HepG2 (cell line): Measurements from ENCODE around the gene CPED1. TPM values are rescaled to one million over a fixed set of nuclear protein-coding genes. Genes with fewer than 3 reads are reported as not detected.

Experiments used
- ATAC-seq: fragments of 200-7000 bp; cut with Tn5 transposase; 3 replicates; pipeline ENCODE4 v1.9.1; 2020; ENCODE audit warnings: mild to moderate bottlenecking, moderate library complexity
- BruUV-seq: library from RNA; stranded (reverse); fragments of 400-500 nt; replicated peaks from 2 replicates; lab custom pipeline; 2021; lab: Mats Ljungman, UMichigan
- CTCF ChIA-PET: fragments of 300-600 bp; formaldehyde crosslinking; extraction: SDS; loops from one replicate; lab custom pipeline; 2021; ENCODE audit warnings: low total read pairs, inconsistent platforms, low intra/inter-chr PET ratio; lab: Yijun Ruan, JAX
- POLR2A ChIA-PET: fragments of 350-600 bp; sonication (Branson Sonifier 250); formaldehyde crosslinking; loops from one replicate; lab custom pipeline; 2020; ENCODE audit warnings: antibody characterized with exemption, inconsistent platforms; lab: Yijun Ruan, JAX
- DNase-seq: peaks from one replicate; pipeline ENCODE4 v3.0.0-alpha.2; 2015; ENCODE audit warnings: low spot score
- FAIRE-seq: peaks from 3 replicates; lab custom pipeline; 2011; peaks lifted over from hg19 to GRCh38; lab: Jason Lieb, UNC
- H2AFZ ChIP-seq: one replicate; pipeline ENCODE4 v1.6.1; 2011; ENCODE audit warnings: low read length, inconsistent platforms
- H3K27ac ChIP-seq: fragments of 300-600 bp; 3 replicates; pipeline ENCODE4 v1.8.0; 2011; ENCODE audit warnings: mixed run types, mild to moderate bottlenecking, mixed read lengths, low read length, inconsistent platforms; ENCODE audit not compliant: insufficient read depth; ENCODE audit errors: extremely low read length
- H3K27me3 ChIP-seq, 2 experiments: fragments of 200-600 bp in 1 of 2; 2 replicates in 1 of 2; 3 replicates in 1 of 2; pipeline versions ENCODE4 v1.6.0 to v1.8.0; 2011; ENCODE audit warnings: low read length in 2 of 2, mild to moderate bottlenecking in 2 of 2, moderate library complexity in 2 of 2, inconsistent platforms in 1 of 2; ENCODE audit not compliant: insufficient read depth in 2 of 2, control insufficient read depth in 1 of 2
- H3K36me3 ChIP-seq, 2 experiments: fragments of 200-600 bp in 1 of 2; replicated peaks in 1 of 2; 2 replicates in 1 of 2; 3 replicates in 1 of 2; pipeline versions ENCODE4 v1.5.1 to v1.8.0; 2011; ENCODE audit warnings: low read length in 2 of 2, inconsistent platforms in 1 of 2; ENCODE audit not compliant: insufficient read depth in 2 of 2, control insufficient read depth in 1 of 2
- H3K4me1 ChIP-seq: 2 replicates; pipeline ENCODE4 v1.5.1; 2012; ENCODE audit warnings: low read length, inconsistent platforms; ENCODE audit not compliant: insufficient read depth
- H3K4me2 ChIP-seq: 2 replicates; pipeline ENCODE4 v1.6.0; 2011; ENCODE audit warnings: low read depth, low read length, inconsistent platforms
- H3K4me3 ChIP-seq, 3 experiments: fragments of 200-600 bp in 1 of 3; sonication (generic), shearing (Covaris generic) in 1 of 3; replicated peaks in 1 of 3; 2 replicates each; pipeline ENCODE4 v1.5.1; 2011 to 2016; ENCODE audit warnings: low read length in 3 of 3, inconsistent platforms in 2 of 3, low read depth in 2 of 3, mild to moderate bottlenecking in 2 of 3, control low read depth in 1 of 3, mixed read lengths in 1 of 3; ENCODE audit not compliant: insufficient read depth in 1 of 3
- H3K79me2 ChIP-seq: one replicate; pipeline ENCODE4 v1.6.1; 2011; ENCODE audit warnings: low read length, inconsistent platforms; ENCODE audit not compliant: insufficient read depth
- H3K9ac ChIP-seq: 2 replicates; pipeline ENCODE4 v1.6.0; 2011; ENCODE audit warnings: mild to moderate bottlenecking, low read depth, low read length, inconsistent platforms; ENCODE audit not compliant: insufficient read depth
- H3K9me3 ChIP-seq: 2 replicates; pipeline ENCODE4 v1.5.1; 2012; ENCODE audit warnings: mild to moderate bottlenecking, low read length
- H4K20me1 ChIP-seq: 2 replicates; pipeline ENCODE4 v1.6.0; 2011; ENCODE audit warnings: inconsistent platforms, mild to moderate bottlenecking, low read length, moderate library complexity; ENCODE audit not compliant: insufficient read depth
- ATAD3A ChIP-seq: sonication (generic); formaldehyde crosslinking; IDR thresholded peaks from 2 replicates; pipeline ENCODE4 v1.4.0; 2020; ENCODE audit warnings: missing genetic modification reagents
- CCDC6 ChIP-seq: sonication (generic); formaldehyde crosslinking; IDR thresholded peaks from 2 replicates; pipeline ENCODE4 v1.8.1; 2022; ENCODE audit warnings: mild to moderate bottlenecking, missing genetic modification reagents, moderate library complexity
- GMEB2 ChIP-seq: IDR thresholded peaks from 2 replicates; pipeline ENCODE4 v1.6.1; 2016; ENCODE audit warnings: missing biosample characterization, missing genetic modification reagents, low read depth
- NFAT5 ChIP-seq: sonication (generic); formaldehyde crosslinking; IDR thresholded peaks from 2 replicates; pipeline ENCODE4 v1.4.0; 2020; ENCODE audit warnings: missing genetic modification reagents
- ZBTB7B ChIP-seq: sonication (generic); formaldehyde crosslinking; IDR thresholded peaks from 2 replicates; pipeline ENCODE4 v1.4.0; 2020; ENCODE audit warnings: missing genetic modification reagents
- ZNF275 ChIP-seq: sonication (generic); formaldehyde crosslinking; IDR thresholded peaks from 2 replicates; pipeline ENCODE4 v1.8.0; 2022; ENCODE audit warnings: missing genetic modification reagents, mild to moderate bottlenecking, inconsistent platforms, borderline replicate concordance
- ZNF281 ChIP-seq: sonication (generic); formaldehyde crosslinking; IDR thresholded peaks from 2 replicates; pipeline ENCODE4 v1.4.0; 2020; ENCODE audit warnings: missing genetic modification reagents, borderline replicate concordance
- ZNF605 ChIP-seq: sonication (generic); formaldehyde crosslinking; IDR thresholded peaks from 2 replicates; pipeline ENCODE4 v1.8.0; 2022; ENCODE audit warnings: mild to moderate bottlenecking, missing genetic modification reagents
- WGBS: methylation state at CpG from one replicate; pipeline ENCODE4 v1.1.6; 2017; ENCODE audit warnings: low lambda C conversion rate; 5-methylcytosine and 5-hydroxymethylcytosine counted together
- in situ Hi-C: cut with HindIII; loops from 2 replicates; pipeline ENCODE4 v1.10.0; 2017; ENCODE audit warnings: low pct_unique_long_range_greater_than_20kb; ENCODE audit not compliant: extremely low pct_ligation_motif_present
- intact Hi-C: fragments of 100-400 bp; cut with micrococcal nuclease; formaldehyde crosslinking; loops from one replicate; pipeline ENCODE4 v1.10.0; 2022; ENCODE audit not compliant: unreplicated experiment
- polyA plus RNA-seq, 8 experiments: library from polyadenylated mRNA; depleted of rRNA in 3 of 8; stranded (reverse) in 7 of 8; unstranded in 1 of 8; fragments of >200 nt; fragmentation: Illumina TruSeq in 4 of 8; extraction: Trizol in 4 of 8; gene quantifications; 2 replicates each; pipeline versions ENCODE4 v1.2.1 to v1.2.3, GENCODE V29; 2011 to 2016; ENCODE audit warnings: low read depth in 4 of 8, missing spikeins in 1 of 8, mixed read lengths in 1 of 8; ENCODE audit not compliant: insufficient read depth in 1 of 8
- total RNA-seq, 5 experiments: library from RNA; depleted of rRNA; stranded (reverse); fragments of >200 nt; fragmentation: Illumina TruSeq; extraction: Trizol; gene quantifications; 2 replicates each; pipeline ENCODE4 v1.2.3, GENCODE V29; 2016; ENCODE audit warnings: low read depth in 1 of 5

Gene CPED1
- total and polyA plus RNA-seq, 2 of the 13 experiments (the other 11 are each of a cell fraction or from before 2014, with no cell fraction given) = 11.5 to 27.0 TPM

GRCh38 chr7:120989257-120990220, 1.0 kb downstream of the CPED1 start (continued):
- TF ChIP-seq ZNF605 (CRISPR knock-in tag) = no peak
- no peak for TF ChIP-seq ZNF281 (CRISPR knock-in tag)

GRCh38 chr7:120990468-120991118, 2.1 kb downstream of the CPED1 start:
- no peak overlapping the region for H3K9ac ChIP-seq
- no peaks in the 10 kb centered on the region for H3K9me3 ChIP-seq
- H3K27me3 ChIP-seq = peaks cover 0 to 14% of the 10 kb centered on the region in 2 experiments; a peak in 3 of 5 replicates
- H4K20me1 ChIP-seq = no peaks in the 10 kb centered on the region
- ChIA-PET POLR2A (no interaction called here), CTCF (no interaction called here)
- intact Hi-C loops = no loop called here
- H3K4me3 ChIP-seq = no peak overlapping the region
- in situ Hi-C loops = no loop called here
- no TSS peak for BruUV-seq
- no peak overlapping the region for H3K27ac ChIP-seq
- H3K36me3 ChIP-seq = no peaks in the 10 kb centered on the region
- H3K4me2 ChIP-seq = no peak overlapping the region
- DNase-seq (no peak), FAIRE-seq (no peak), ATAC-seq (no peak)
- H3K4me1 ChIP-seq = peaks cover 21% of the 10 kb centered on the region
- H3K79me2 ChIP-seq = no peaks in the 10 kb centered on the region
- WGBS = 42% methylated on average over 6 of the region's 6 CpGs
- H2AFZ ChIP-seq = no peak overlapping the region
- TF ChIP-seq ATAD3A (CRISPR knock-in tag) (no peak), GMEB2 (no peak), ZNF275 (CRISPR knock-in tag) (no peak), CCDC6 (CRISPR knock-in tag) (no peak), ZBTB7B (CRISPR knock-in tag) (no peak), NFAT5 (CRISPR knock-in tag) (no peak)
